ENCODE measurements around the gene CDK2. TPM values are rescaled to one million over a fixed set of nuclear protein-coding genes. Genes with fewer than 3 reads are reported as not detected.
"Not testable (repeated sequence)": the region's sequence is repeated elsewhere in the genome, so short reads cannot be mapped to it uniquely, and the experiment has no call there.

The CDK2 gene
- total and polyA plus RNA-seq, 12 donors, result 6.0 to 30.6 (median 17.8) TPM

- 75 to 79% (median 78%) methylated on average over 3 of the region's 3 CpGs for WGBS, 4 donors
- Histone ChIP-seq H3K4me3 (no peak overlapping the region), H3K9me3 (replicated peaks in 1 of 3) (no peaks in the 10 kb centered on the region), H3K27ac (no peak overlapping the region), H3K36me3 (replicated peaks in 1 of 2) (peaks cover 0 to 50% of the 10 kb centered on the region in 2 donors), H3K4me1 (replicated peaks in 1 of 2) (peaks cover 0 to 14% of the 10 kb centered on the region in 2 donors), H3K27me3 (no peaks in the 10 kb centered on the region)
- intact Hi-C loops (cut with DNase I), result no loop called here
- no peak for TF ChIP-seq POLR2A (IDR thresholded peaks at IDR 0.05)
- no peak for TF ChIP-seq CTCF (IDR thresholded peaks at IDR 0.05)
- DNase-seq, result no peak
Observed at GRCh38 chr12:55982319-55982936, 15.8 kb downstream of the CDK2 start.

DNA sequence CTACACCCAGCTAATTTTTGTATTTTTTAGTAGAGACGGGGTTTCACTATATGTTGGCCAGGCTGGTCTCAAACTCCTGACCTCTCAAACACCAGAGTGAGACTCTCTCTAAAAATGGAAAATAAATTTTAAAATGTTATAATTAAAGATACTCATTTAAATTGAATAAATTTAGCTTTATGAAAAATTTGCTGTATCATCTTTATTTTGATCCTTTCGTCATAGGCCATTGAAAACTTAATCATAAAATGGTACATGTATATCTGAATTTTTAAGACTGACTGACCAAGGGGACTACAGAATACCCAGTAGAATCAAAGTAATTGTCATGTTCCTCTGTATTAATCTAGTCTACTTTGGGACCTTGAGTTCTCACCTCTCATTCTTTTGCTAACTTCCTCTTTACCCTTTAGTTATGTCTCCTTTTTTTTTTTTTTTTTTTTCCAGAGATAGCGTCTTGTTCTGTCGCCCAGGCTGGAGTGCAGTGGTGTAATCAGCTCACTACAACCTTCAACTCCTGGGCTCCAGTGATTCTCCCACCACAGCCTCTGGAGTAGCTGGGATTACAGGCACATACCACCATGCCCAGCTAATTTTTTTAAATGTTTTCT, 16.7 kb downstream of the CDK2 start:
- Histone ChIP-seq H3K4me1 (replicated peaks in 1 of 2) (peaks cover 0 to 11% of the 10 kb centered on the region in 2 donors), H3K9me3 (replicated peaks in 1 of 3) (no peaks in the 10 kb centered on the region), H3K4me3 (no peak overlapping the region), H3K27ac (no peak overlapping the region), H3K36me3 (replicated peaks in 1 of 2) (peaks cover 0 to 59% of the 10 kb centered on the region in 2 donors), H3K27me3 (no peaks in the 10 kb centered on the region)
- no peak for TF ChIP-seq POLR2A (IDR thresholded peaks at IDR 0.05)
- no peak for TF ChIP-seq CTCF (IDR thresholded peaks at IDR 0.05)
- intact Hi-C loops (cut with DNase I), result no loop called here
- 54 to 67% (median 64%) methylated on average over 4 of the region's 4 CpGs for WGBS, 4 donors
- DNase-seq, result peak in 2 of 7 donors; percentile 32 to 49

DNA sequence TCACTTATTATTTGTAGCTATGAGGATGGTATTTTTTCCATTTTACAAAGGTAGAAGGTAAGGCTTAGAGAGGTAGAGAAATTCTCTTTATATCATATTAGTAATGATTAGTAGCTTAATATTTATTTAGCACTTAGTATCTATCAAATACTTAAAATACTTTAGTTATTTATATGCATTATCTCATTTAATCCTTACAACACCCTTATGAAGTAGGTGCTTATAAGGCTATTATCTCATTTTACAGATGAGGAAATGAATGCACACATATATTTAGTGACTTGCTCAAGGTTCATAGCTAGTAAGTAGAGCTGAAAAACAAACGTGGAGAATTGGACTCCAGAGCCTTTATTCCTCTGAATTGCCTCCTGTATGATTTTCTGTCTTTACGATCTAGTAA, 18.2 kb downstream of the CDK2 start:
- H3K36me3 ChIP-seq (replicated peaks in 1 of 2), result peaks cover 0 to 70% of the 10 kb centered on the region in 2 donors
- WGBS, 4 donors, result 64 to 83% (median 72%) methylated on average over 2 of the region's 2 CpGs

GRCh38 chr12:55985341-55985740, 18.7 kb downstream of the CDK2 start:
- intact Hi-C loops (cut with DNase I), result no loop called here

More for the DNA sequence above, 18.2 kb downstream of the CDK2 start:
- Histone ChIP-seq H3K4me3 (no peak overlapping the region), H3K27me3 (no peaks in the 10 kb centered on the region), H3K9me3 (replicated peaks in 1 of 3) (no peaks in the 10 kb centered on the region), H3K4me1 (replicated peaks in 1 of 2) (peaks cover 0 to 11% of the 10 kb centered on the region in 2 donors), H3K27ac (no peak overlapping the region)
- no peak for DNase-seq
- intact Hi-C loops (cut with DNase I), result no loop called here
- TF ChIP-seq CTCF (IDR thresholded peaks at IDR 0.05) (no peak), POLR2A (IDR thresholded peaks at IDR 0.05) (no peak)

DNA sequence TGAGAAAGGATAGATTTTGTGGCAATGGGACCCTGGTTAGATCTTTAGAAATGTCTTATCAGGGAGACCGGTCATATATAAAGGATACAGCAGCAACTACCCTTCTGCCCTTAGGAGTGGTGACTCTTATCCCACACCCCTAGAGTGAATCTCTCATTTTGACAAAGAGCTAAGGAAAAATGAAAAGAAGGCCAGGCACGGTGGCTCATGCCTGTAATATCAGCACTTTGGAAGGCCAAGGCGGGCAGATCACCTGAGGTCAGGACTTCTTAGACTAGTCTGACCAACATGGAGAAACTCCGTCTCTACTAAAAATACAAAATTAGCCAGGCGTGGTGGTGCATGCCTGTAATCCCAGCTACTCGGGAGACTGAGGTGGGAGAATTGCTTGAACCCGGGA, 19.3 kb downstream of the CDK2 start:
- H3K4me3 ChIP-seq; intact Hi-C loops (cut with DNase I); H3K9me3 ChIP-seq (replicated peaks in 1 of 3); H3K27ac ChIP-seq; H3K27me3 ChIP-seq; DNase-seq: not testable (repeated sequence)
- peaks cover 0 to 82% of the 10 kb centered on the region in 2 donors for H3K36me3 ChIP-seq (replicated peaks in 1 of 2)
- 89 to 95% (median 92%) methylated on average over 7 of the region's 7 CpGs for WGBS, 4 donors
- peaks cover 0 to 11% of the 10 kb centered on the region in 2 donors for H3K4me1 ChIP-seq (replicated peaks in 1 of 2)

More at GRCh38 chr12:55985341-55985740, 18.7 kb downstream of the CDK2 start:
- 81 to 93% (median 89%) methylated on average over 4 of the region's 4 CpGs for WGBS, 4 donors
- peaks cover 0 to 11% of the 10 kb centered on the region in 2 donors for H3K4me1 ChIP-seq (replicated peaks in 1 of 2)
- no peaks in the 10 kb centered on the region for H3K9me3 ChIP-seq (replicated peaks in 1 of 3)
- TF ChIP-seq POLR2A (IDR thresholded peaks at IDR 0.05) (no peak), CTCF (IDR thresholded peaks at IDR 0.05) (no peak)
- no peak overlapping the region for H3K4me3 ChIP-seq
- no peak overlapping the region for H3K27ac ChIP-seq
- peaks cover 0 to 75% of the 10 kb centered on the region in 2 donors for H3K36me3 ChIP-seq (replicated peaks in 1 of 2)
- no peak for DNase-seq
- no peaks in the 10 kb centered on the region for H3K27me3 ChIP-seq

Data from adrenal gland (tissue), 12 donors.